Parathyroid adenoma (tissue), 2 donors: ENCODE results near the gene DNAJC6.

ENCODE experiments used
- H2AFZ ChIP-seq: fragments of 300-600 bp; sonication (generic); one replicate; pipeline ENCODE4 v1.7.0; 2017; ENCODE audit warnings: antibody characterized with exemption, mild to moderate bottlenecking
- H3K27ac ChIP-seq: fragments of 300-600 bp; sonication (generic); one replicate; pipeline ENCODE4 v1.7.0; 2017
- H3K27me3 ChIP-seq: fragments of 300-600 bp; sonication (generic); one replicate; pipeline ENCODE4 v1.7.0; 2017; ENCODE audit warnings: low read length; ENCODE audit not compliant: control insufficient read depth, insufficient read depth
- H3K36me3 ChIP-seq: fragments of 300-600 bp; sonication (generic); one replicate; pipeline ENCODE4 v1.7.0; 2017; ENCODE audit warnings: low read length; ENCODE audit not compliant: control insufficient read depth, insufficient read depth
- H3K4me1 ChIP-seq: fragments of 300-600 bp; sonication (generic); one replicate; pipeline ENCODE4 v1.7.0; 2017; ENCODE audit warnings: control low read depth
- H3K4me2 ChIP-seq: fragments of 300-600 bp; sonication (generic); one replicate; pipeline ENCODE4 v1.7.0; 2017; ENCODE audit warnings: low read length
- H3K4me3 ChIP-seq: fragments of 300-600 bp; sonication (generic); one replicate; pipeline ENCODE4 v1.7.0; 2017; ENCODE audit warnings: low read depth, low read length
- H3K79me2 ChIP-seq: fragments of 300-600 bp; sonication (generic); one replicate; pipeline ENCODE4 v1.7.0; 2017; ENCODE audit warnings: control low read depth
- H3K9ac ChIP-seq: fragments of 300-600 bp; sonication (generic); one replicate; pipeline ENCODE4 v1.7.0; 2017; ENCODE audit warnings: mild to moderate bottlenecking
- H3K9me3 ChIP-seq: fragments of 300-600 bp; sonication (generic); one replicate; pipeline ENCODE4 v1.7.0; 2017; ENCODE audit warnings: low read length; ENCODE audit not compliant: control insufficient read depth
- TF ChIP-seq, protein P1 (sequence below): fragments of 300-600 bp; sonication (generic); IDR thresholded peaks from one replicate; pipeline ENCODE4 v1.7.0; 2017; ENCODE audit warnings: antibody characterized with exemption, mild to moderate bottlenecking
- donor health status: primary hyperparathyroidism.

The DNAJC6 gene

DNA sequence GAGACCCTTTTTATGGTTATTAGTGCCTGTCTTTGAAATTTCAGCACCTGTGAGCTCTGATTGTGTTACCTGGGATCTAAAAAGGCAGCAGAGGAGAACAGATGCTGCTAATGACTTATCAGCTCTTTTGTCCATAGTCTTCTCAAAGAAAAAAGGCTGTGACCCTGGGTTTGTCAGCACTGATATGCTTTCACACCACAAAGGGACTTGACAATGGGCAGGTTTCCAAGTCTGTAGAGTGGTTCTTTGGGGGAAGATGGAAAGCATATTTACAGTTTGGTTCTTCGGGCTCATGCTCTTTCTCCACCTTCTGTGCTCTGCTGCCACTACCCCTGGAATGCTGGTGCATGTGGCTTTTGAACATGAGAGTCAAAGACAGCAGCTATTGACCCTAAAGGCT is 32.0 kb downstream of the DNAJC6 start:
- H3K9me3 ChIP-seq, result no peaks in the 10 kb centered on the region
- no peak overlapping the region for H3K4me3 ChIP-seq
- H3K9ac ChIP-seq, result no peak overlapping the region
- no peaks in the 10 kb centered on the region for H3K4me1 ChIP-seq
- H3K36me3 ChIP-seq, result no peaks in the 10 kb centered on the region
- no peaks in the 10 kb centered on the region for H3K27me3 ChIP-seq
- TF ChIP-seq, protein P1, sequence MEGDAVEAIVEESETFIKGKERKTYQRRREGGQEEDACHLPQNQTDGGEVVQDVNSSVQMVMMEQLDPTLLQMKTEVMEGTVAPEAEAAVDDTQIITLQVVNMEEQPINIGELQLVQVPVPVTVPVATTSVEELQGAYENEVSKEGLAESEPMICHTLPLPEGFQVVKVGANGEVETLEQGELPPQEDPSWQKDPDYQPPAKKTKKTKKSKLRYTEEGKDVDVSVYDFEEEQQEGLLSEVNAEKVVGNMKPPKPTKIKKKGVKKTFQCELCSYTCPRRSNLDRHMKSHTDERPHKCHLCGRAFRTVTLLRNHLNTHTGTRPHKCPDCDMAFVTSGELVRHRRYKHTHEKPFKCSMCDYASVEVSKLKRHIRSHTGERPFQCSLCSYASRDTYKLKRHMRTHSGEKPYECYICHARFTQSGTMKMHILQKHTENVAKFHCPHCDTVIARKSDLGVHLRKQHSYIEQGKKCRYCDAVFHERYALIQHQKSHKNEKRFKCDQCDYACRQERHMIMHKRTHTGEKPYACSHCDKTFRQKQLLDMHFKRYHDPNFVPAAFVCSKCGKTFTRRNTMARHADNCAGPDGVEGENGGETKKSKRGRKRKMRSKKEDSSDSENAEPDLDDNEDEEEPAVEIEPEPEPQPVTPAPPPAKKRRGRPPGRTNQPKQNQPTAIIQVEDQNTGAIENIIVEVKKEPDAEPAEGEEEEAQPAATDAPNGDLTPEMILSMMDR, result no peak
- no peak overlapping the region for H3K4me2 ChIP-seq
- H3K27ac ChIP-seq, result no peak overlapping the region
- H3K79me2 ChIP-seq, result no peaks in the 10 kb centered on the region
- H2AFZ ChIP-seq, result no peak overlapping the region

DNA sequence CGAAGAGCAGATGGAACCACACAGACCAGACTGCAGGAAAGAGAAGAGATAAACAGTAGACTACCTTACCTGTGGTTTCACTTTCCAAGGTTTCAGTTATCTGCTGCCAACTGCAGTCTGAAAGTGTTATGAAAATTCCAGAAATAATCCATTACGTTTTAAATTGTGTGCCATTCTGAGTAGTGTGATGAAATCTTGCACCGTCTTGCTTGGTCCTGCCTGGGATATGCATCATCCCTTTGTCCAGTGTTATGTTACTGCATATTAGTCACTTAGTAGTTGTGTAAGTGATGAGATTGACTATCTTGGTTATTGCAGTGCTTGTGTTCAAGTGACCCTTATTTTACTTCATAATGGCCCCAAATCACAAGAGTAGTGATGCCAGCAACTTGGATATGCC is 33.9 kb downstream of the DNAJC6 start:
- Histone ChIP-seq H3K4me2 (no peak overlapping the region), H3K9ac (no peak overlapping the region), H3K9me3 (no peaks in the 10 kb centered on the region), H3K36me3 (no peaks in the 10 kb centered on the region), H3K79me2 (no peaks in the 10 kb centered on the region), H3K27ac (no peak overlapping the region), H2AFZ (no peak overlapping the region), H3K27me3 (no peaks in the 10 kb centered on the region), H3K4me3 (no peak overlapping the region), H3K4me1 (no peaks in the 10 kb centered on the region)
- TF ChIP-seq, protein P1, result no peak

DNA sequence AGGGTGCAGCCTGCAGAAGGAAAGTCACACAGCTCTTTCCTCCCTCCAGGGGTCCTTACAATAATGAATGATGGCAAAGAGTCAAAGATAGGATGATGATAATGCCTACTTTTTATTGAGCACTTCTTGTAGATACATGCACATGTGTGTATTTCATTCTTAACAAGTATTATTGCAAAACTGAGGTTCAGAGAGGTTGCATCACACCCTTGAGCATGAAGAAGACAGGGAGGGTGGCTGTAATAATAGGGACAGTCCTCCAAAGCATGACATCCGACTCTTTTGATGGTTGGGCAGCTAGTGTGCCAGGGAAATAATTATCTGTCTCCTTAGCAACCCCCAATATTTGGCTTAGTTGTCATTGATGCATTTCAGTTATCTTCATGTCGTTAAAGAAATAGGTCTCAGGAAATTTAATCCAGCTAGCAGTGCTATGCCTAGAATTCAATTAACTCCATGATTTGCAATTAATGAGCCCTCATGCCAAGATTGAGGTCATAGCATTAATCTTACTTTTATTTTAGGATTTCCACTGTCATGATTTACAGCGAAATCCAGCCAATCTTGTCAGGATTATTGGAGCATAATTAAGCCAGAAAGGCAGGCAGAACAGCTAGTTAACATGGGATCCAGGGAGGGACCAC is 35.0 kb downstream of the DNAJC6 start:
- Histone ChIP-seq H3K79me2 (no peaks in the 10 kb centered on the region), H3K27ac (no peak overlapping the region), H3K4me1 (no peaks in the 10 kb centered on the region), H2AFZ (no peak overlapping the region), H3K4me2 (no peak overlapping the region), H3K9me3 (no peaks in the 10 kb centered on the region), H3K4me3 (no peak overlapping the region), H3K36me3 (no peaks in the 10 kb centered on the region), H3K27me3 (no peaks in the 10 kb centered on the region), H3K9ac (no peak overlapping the region)
- TF ChIP-seq, protein P1, result no peak

DNA sequence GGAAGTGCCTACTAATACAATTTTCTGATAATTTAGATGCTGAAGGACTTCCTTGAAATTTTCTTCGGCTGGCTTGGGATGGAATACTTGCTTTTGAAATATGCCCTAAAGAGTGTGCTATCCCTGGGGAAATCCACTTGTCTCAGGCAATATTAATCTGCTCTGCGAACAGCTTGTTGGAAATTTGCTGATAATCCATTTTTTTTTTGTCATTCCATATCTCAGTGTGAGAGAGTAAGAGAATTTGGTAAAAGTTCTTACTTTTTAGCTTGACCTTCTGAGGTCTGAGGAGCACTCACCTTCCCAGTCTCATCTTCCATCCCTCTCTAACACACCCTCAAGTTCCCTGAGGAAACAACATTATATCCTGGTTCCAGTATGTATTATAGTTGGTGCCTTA is 36.8 kb downstream of the DNAJC6 start:
- H3K4me3 ChIP-seq, result no peak overlapping the region
- TF ChIP-seq, protein P1, result no peak
- H3K27me3 ChIP-seq, result no peaks in the 10 kb centered on the region
- H3K79me2 ChIP-seq, result no peaks in the 10 kb centered on the region
- no peak overlapping the region for H2AFZ ChIP-seq
- H3K9me3 ChIP-seq, result no peaks in the 10 kb centered on the region
- no peaks in the 10 kb centered on the region for H3K36me3 ChIP-seq
- H3K4me1 ChIP-seq, result no peaks in the 10 kb centered on the region
- no peak overlapping the region for H3K27ac ChIP-seq
- H3K9ac ChIP-seq, result no peak overlapping the region
- H3K4me2 ChIP-seq, result no peak overlapping the region

DNA sequence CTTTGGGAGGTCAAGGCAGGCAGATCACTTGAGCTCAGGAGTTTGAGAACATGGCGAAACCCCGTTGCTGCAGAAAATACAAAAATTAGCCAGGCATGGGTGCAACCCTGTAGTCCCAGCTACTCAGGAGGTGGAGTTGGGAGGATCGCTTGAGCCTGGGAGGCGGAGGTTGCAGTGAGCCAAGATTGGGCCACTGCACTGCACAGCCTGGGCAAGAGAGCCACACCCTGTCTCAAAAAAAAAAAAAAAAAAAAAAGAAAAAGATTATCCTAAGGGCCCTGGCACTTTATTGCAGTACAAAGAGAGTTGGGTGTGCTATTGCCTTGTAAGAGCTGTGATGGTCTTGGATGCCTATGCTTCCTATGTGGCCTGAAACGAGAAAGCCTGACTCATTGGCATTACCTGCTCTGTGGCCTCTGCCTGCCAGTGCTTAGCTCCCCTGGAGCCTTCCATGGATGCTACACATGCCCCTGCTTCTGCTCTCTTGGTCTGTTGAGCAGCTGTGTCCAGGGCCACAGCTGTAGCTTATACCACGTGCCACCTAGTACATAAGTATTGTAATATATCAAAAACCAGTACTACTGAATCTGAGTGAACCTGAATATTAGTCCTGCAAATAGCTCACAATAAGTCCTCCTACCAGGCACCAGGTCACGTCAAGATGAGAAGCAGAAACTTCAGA is 45.8 kb downstream of the DNAJC6 start:
- H3K4me2 ChIP-seq, result no peak overlapping the region
- H3K9ac ChIP-seq, result no peak overlapping the region
- H3K27ac ChIP-seq, result no peak overlapping the region
- TF ChIP-seq, protein P1, result no peak
- H3K9me3 ChIP-seq, result no peaks in the 10 kb centered on the region
- H2AFZ ChIP-seq, result no peak overlapping the region
- no peaks in the 10 kb centered on the region for H3K79me2 ChIP-seq
- H3K27me3 ChIP-seq, result no peaks in the 10 kb centered on the region
- H3K4me1 ChIP-seq, result peaks cover 5% of the 10 kb centered on the region
- no peaks in the 10 kb centered on the region for H3K36me3 ChIP-seq
- H3K4me3 ChIP-seq, result no peak overlapping the region
